ENCODE results near the gene IQGAP2.

The IQGAP2 gene

GRCh38 chr5:76608833-76609232 lies 205.7 kb downstream of the IQGAP2 start:
- no peak for DNase-seq (ENCODE audit: low spot score)

GRCh38 chr5:76610196-76610595 lies 207.1 kb downstream of the IQGAP2 start:
- no peak for DNase-seq (ENCODE audit: low spot score)

DNA sequence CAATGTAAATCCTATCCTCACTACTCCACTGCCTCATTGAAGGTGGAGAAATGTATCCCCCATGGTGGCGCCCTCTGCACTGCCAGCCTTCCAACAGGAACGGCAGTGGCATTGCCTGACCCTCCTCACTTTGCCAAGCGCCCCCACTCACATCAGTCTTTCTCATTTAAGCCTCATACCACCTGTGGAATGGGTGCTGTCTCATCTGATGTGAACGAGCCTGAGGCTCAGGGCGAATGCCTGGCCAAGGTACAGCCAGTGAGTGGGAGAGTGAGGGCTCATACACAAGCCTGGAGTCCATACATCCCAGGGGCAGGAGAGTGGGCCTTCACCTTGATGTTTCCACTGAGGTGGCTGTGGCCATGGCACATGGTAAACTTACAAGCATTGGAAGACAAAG lies 209.9 kb downstream of the IQGAP2 start:
- no peak for DNase-seq (ENCODE audit: low spot score)

DNA sequence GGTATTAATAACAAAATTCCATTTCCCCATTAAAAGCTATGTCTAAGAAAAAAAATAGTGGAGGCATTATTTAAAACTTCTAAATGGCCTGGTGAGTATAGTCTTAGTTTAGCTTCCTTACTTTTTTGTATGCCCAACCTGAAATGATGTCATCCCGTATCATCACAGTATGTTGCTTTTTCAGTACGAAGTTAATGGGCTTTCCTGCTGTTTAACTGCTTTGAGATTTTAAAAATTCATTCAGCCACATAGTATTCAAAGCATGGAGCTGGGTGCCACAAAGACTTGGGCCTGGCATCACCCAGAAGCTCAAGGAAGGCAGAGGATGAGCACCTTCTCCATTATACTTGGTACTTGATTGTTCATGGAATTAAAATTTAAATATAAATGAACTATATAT lies 212.7 kb downstream of the IQGAP2 start:
- no peak for DNase-seq (ENCODE audit: low spot score)

GRCh38 chr5:76616206-76616605 lies 213.1 kb downstream of the IQGAP2 start:
- DNase-seq (ENCODE audit: low spot score): no peak

GRCh38 chr5:76617229-76617628 lies 214.1 kb downstream of the IQGAP2 start:
- no peak for DNase-seq (ENCODE audit: low spot score)

DNA sequence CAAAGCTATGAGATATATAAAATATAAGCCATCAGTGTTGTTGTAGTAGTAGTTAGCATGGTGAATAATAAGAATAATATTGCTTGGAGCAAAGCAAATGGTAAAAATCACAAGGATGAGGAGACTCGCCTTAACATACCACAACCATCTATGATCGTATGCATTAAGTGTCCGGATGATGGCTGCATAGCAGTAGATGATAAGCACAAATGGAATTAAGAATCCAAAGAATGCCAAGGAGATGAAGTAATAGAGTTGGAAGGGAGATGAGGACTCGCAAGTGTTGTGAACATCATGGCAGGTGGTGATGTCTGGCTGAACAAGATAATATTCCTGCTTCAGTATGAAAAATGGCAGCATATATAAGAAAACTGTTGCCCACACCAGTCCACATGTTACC lies 214.6 kb downstream of the IQGAP2 start:
- no peak for DNase-seq (ENCODE audit: low spot score)

GRCh38 chr5:76620166-76620565 lies 217.1 kb downstream of the IQGAP2 start:
- no peak for DNase-seq (ENCODE audit: low spot score)

DNA sequence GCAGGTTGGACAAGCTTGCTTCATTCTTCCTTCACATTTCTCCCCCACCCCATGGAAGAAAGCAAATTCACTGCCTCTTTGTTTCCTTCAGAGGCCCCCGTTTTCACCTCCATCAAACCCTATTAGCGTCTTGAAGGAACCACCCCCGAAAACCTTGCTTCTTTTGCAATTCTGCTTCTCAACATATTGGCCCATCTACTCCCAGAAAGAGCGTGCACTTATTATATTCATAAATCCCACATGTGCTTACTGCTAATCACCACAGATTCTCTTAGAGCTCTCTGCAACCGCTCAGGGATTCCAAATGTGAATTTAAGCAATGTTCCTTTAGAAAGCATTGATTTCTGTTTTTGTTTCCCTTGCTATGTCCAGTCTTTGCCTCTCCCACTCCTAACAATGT lies 219.0 kb downstream of the IQGAP2 start:
- DNase-seq (ENCODE audit: low spot score): no peak

DNA sequence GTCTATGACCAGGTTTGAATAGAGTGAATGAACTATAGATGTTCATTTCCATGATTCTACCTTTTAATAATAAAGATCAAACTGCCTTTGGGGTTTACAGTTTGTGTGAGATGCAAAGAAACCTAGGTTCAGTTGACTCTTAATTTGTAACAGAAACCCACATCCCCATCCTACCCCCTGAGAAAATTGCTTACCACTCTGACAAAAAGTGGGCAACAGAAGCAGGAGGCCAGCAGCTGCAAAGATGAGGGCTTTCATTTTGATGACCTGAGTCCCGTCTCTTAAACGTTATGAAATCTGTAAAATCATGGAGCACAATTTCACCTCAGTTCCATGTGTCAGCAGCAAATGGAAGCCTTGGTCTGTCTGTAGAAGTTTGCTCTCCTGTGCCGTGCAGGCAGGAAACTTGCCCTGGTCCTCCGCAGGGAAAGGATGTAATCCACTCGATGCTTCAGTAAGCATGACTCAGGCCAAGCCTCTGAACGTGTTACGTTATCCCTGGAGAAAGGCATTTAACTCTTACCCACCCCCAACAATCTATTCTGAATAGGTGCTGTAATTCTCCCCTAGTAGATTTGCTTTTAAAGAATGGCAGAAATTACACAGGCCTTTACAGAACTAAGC lies 220.0 kb downstream of the IQGAP2 start, which contains the start of gene F2RL2:
Gene F2RL2 (minus strand): TSS at position 431 of the 624 bp plus-strand sequence. CDS start 173 bp downstream, at position 258.
- DNase-seq (ENCODE audit: low spot score): peak; percentile 21

DNA sequence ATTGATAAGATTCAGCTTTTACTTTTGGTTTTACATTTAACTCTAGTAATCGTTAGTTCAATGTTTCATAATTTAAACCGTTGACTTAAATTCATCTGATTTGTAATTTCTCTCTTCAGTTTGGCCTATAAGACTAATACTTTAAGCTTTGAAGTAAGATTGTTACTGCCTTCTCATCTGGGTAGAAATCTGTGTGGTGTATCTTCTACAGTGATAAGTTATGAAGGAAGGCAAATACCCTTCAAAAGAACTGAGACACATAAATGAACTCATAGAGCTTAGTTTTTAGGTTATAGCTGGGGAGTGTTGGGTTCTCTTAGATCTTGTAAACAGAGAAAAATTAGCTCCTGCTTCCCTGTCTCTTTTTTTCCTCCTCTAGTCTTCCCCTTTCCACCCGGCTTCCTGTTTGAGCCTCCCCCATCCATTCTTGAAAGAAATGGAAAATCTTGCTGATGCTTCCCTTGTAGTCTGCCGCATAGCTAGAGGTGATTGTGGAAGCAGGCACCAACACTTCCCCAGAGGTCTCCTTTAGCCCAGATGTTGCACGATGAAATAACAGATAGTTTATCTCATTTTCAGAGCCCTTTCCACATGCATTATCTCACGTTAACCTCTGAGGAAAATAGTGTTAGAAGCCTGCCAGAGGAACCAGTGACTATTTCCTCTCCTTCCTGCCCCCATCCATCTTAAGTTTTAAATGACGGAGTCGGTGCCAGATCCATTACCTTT lies 222.2 kb downstream of the IQGAP2 start:
- no peak for DNase-seq (ENCODE audit: low spot score)

DNA sequence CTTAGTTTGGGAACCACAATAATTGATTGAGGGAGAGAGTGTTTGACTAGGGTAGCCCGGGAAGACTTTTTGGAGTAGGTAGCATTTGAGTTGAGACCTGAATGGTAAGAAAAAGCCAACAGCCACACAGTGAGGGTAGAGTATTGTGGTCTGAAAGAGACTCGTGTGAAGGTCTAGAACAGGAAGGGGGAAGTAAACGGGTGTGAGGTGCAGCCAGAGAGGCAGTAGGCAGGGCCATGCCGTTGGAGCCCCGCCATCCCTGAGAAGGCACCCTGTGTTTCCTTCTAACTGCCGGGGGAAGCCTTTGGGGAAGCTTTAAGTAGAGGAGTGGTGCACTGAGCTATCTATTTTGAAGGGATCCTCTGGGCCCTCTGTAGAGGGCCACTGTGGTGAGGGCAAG lies 223.7 kb downstream of the IQGAP2 start:
- no peak for DNase-seq (ENCODE audit: low spot score)

GRCh38 chr5:76634661-76635060 lies 231.6 kb downstream of the IQGAP2 start:
- DNase-seq (ENCODE audit: low spot score): no peak

DNA sequence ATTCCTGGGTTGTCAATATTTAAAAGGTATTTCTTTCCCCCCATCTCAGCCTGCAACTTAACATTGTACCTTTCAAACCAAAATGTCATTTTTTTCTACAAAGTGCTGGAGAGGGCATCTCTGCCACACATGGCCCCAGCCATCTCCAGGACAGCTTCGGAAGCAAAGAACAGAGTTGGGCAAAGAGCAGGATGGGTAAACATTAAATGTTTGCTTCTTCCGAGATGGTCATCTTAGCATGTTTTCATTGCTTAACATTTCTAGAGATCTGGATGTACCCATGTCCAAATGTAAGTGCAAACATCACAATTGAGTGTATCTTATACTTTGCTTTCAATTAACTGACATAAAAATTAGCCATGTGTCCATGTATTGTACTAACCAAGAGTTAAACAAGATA lies 234.4 kb downstream of the IQGAP2 start:
- DNase-seq (ENCODE audit: low spot score): no peak

GRCh38 chr5:76638479-76638878 lies 235.4 kb downstream of the IQGAP2 start:
- DNase-seq (ENCODE audit: low spot score): no peak

GRCh38 chr5:76641514-76642120 lies 238.5 kb downstream of the IQGAP2 start:
- peak; percentile 37 for DNase-seq (ENCODE audit: low spot score)

DNA sequence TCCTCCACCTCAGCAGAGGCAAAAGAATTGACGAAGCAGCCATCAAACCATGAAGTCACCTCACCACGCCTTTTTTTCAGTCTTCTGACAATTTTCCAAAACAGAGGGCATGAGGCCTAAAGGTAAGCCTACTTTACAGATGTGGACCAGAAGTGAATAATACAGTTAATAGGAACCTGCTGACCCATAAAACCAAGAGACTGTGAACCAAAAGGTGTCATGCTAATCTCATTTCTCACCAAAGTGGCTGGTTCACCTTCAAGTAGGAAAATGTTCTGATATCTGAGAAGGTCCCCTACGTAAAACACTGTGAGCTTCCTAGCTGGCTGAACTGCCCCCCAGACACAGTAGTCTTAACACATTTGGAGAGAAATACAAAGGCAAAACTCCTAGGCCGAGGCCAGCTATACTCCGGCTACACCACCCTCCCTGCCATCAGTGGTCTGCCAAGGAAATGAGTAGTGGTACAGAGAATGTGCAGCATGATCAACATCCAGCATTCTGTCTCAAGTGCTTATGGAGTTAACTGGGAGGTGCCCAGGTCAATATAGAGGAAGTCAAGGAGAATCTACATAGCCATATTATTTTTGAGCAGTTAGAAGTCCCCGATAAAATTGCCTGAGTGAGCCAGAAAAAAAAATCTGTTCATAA lies 239.4 kb downstream of the IQGAP2 start:
- DNase-seq (ENCODE audit: low spot score): no peak

- no peak for DNase-seq (ENCODE audit: low spot score)
Measured at GRCh38 chr5:76643371-76643770, 240.3 kb downstream of the IQGAP2 start.

DNA sequence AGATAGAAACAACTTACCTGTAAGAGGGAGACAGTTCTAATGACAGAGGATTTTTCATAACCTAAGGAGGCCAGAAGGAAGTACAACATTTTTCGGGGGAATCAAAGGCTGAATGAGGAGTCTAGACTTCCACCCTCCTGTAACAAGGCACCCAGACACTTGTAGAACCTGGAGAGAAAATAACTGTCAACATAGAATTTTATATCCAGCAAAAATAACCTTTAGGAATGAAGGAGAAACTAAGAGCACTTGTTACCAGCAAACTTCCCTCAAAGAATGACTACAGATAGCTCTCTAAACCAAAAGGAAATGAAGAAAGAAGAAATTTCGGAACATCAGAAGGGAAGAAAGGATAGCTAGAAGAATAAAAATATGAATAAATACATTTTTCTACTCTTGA lies 246.1 kb downstream of the IQGAP2 start:
- no peak for DNase-seq (ENCODE audit: low spot score)

DNA sequence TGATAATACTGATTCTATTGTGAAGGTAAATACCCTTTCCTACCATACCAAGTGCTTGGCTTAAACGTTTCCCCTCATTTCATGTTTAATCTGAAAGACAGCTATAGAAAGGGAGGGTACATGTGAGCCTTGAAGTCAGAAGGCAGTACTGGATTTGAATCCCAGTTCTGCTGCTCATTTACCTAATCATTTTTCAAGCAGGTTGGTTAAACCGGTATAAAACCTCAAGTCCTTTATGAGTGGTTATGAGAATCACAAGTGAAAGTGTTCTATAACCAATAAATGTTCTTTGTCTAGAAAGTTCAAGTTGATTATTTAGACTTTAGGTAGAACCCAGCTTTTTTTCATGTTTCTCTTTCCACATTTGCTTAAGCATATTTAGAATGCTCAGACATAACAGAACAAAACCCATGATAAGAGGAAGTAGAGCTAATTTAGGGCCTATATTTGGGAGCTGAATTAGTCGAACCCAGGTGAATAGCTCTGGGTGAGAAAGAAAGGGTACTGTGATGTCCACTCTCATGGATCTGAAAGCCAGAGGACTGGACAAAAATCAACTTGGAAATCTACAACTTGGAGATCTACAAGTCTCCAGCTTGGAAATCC lies 249.8 kb downstream of the IQGAP2 start:
- DNase-seq (ENCODE audit: low spot score): no peak

DNA sequence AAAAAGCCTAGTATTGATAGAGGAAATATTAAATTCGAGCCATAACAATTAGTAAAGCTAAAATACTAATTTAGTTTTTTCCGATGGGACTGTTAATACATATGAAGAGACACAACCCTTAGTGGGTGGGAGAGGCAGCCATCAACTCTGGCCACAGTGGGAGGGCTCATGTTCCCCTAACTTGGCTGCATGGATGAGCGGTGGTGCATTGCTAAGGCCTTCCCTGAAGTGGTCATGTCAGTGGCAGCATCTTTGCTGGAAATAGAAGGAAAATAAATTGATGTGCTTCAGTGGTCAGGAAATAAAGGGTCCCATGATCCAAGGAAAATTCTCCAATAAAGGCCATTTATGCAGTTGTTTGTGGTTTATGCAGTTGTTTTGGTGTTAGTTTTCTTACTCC lies 254.0 kb downstream of the IQGAP2 start:
- DNase-seq (ENCODE audit: low spot score): no peak

DNA sequence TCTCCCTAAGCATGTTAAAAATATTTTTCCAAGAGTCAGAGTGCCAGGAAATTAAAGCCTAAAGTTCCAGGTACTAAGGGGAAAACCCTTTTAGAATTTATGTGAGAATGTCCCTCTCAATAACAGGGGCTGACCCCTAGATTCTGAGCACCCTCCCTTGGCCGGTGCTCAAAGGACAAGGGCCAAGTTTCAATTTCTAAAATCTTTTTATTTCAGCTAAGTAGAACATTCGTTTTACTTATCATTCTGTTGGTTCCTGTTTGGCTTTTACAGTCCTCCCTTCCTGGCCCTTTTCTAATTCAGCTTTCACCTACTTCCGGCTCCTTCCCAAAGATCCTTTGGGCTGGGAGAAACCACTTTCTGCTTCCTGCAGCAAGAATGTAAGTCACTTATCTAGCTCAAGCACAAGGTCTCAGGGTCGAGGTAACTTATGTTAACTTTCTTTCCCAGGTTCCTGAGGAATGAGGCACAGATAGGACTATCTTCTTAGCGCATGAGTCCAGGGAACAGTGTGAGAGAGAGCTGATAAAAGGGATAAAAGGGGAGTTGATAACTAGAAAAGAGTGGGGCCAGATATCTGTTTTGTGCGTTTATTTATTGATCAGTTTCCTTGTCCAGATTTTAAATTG lies 254.7 kb downstream of the IQGAP2 start:
- DNase-seq (ENCODE audit: low spot score): no peak

Data from HuH-7 (cell line).